ENCODE results near the gene ARHGEF19. TPM values are rescaled to one million over a fixed set of nuclear protein-coding genes. Genes with fewer than 3 reads are reported as not detected.

The ARHGEF19 gene
- total RNA-seq, 1 experiment from 2014 or later: 38.5 TPM

GRCh38 chr1:16248603-16249516 is 36.4 kb upstream of the ARHGEF19 start:
- H3K27me3 ChIP-seq (ENCODE audit: insufficient read depth, low read depth): no peaks in the 10 kb centered on the region
- BruUV-seq (replicated peaks): no TSS peak
- POLR2A ChIA-PET (ENCODE audit: unreplicated experiment): interaction anchor here (0.6 to 0.7 kb wide), 2 partner anchors 60 to 211 kb away, joined by 4 to 5 read pairs; no protein-coding TSS in a partner anchor

GRCh38 chr1:16248007-16248436 is 35.6 kb upstream of the ARHGEF19 start:
- DNase-seq: no peak
- H3F3A ChIP-seq (ENCODE audit: insufficient read depth, low read depth): peaks cover 8% of the 10 kb centered on the region; the same call in 1 of the 2 replicates
- ChIA-PET CTCF (interaction anchor here (0.8 kb wide), 1 partner anchor 13 kb away, joined by 5 read pairs; no protein-coding TSS in a partner anchor), POLR2A (ENCODE audit: unreplicated experiment) (interaction anchor here (0.5 kb wide), 1 partner anchor 18 kb away, joined by 6 read pairs; no protein-coding TSS in a partner anchor)
- H3K4me1 ChIP-seq (replicated peaks; ENCODE audit: insufficient read depth): peaks cover 18% of the 10 kb centered on the region
- no peak overlapping the region for H3K4me3 ChIP-seq
- no TSS peak for BruUV-seq (replicated peaks)
- no peaks in the 10 kb centered on the region for H3K79me2 ChIP-seq (ENCODE audit: low read depth)
- H3K27ac ChIP-seq: peak overlapping the region; percentile 50
- intact Hi-C loops (cut with micrococcal nuclease; ENCODE audit: unreplicated experiment): loop anchor here (5.0 kb wide), 1 partner anchor 114 kb away; no protein-coding TSS in a partner anchor
- H3K27me3 ChIP-seq (ENCODE audit: insufficient read depth, low read depth): no peaks in the 10 kb centered on the region
- H4K20me1 ChIP-seq (ENCODE audit: insufficient read depth): no peaks in the 10 kb centered on the region
- H3K36me3 ChIP-seq (ENCODE audit: low read depth): no peaks in the 10 kb centered on the region; the same call in 1 of the 2 replicates
- no peaks in the 10 kb centered on the region for H3K9me2 ChIP-seq (ENCODE audit: insufficient read depth)
- H3K4me2 ChIP-seq: no peak overlapping the region; the same call in 1 of the 2 replicates
- H3K9me3 ChIP-seq (ENCODE audit: insufficient read depth, low read depth): no peaks in the 10 kb centered on the region
- no peak overlapping the region for H2AFZ ChIP-seq
- no peak for TF ChIP-seq EZH2 (IDR thresholded peaks at IDR 0.05; ENCODE audit: low read depth)

More at GRCh38 chr1:16248603-16249516, 36.4 kb upstream of the ARHGEF19 start:
- Histone ChIP-seq H3K4me1 (replicated peaks; ENCODE audit: insufficient read depth) (peaks cover 18% of the 10 kb centered on the region), H2AFZ (no peak overlapping the region), H3K79me2 (ENCODE audit: low read depth) (no peaks in the 10 kb centered on the region), H4K20me1 (ENCODE audit: insufficient read depth) (no peaks in the 10 kb centered on the region), H3K9me3 (ENCODE audit: insufficient read depth, low read depth) (no peaks in the 10 kb centered on the region), H3K4me2 (no peak overlapping the region; the same call in 1 of the 2 replicates), H3F3A (ENCODE audit: insufficient read depth, low read depth) (peaks cover 8% of the 10 kb centered on the region; the same call in 1 of the 2 replicates), H3K27ac (peak overlapping the region; percentile 50), H3K9me2 (ENCODE audit: insufficient read depth) (no peaks in the 10 kb centered on the region), H3K4me3 (no peak overlapping the region), H3K36me3 (ENCODE audit: low read depth) (no peaks in the 10 kb centered on the region; the same call in 1 of the 2 replicates)
- intact Hi-C loops (cut with micrococcal nuclease; ENCODE audit: unreplicated experiment): loop anchor here (5.0 kb wide), 1 partner anchor 113 kb away; no protein-coding TSS in a partner anchor
- CTCF ChIA-PET: interaction anchor here (0.6 to 0.8 kb wide), 2 partner anchors 13 to 119 kb away, joined by 3 to 5 read pairs; no protein-coding TSS in a partner anchor
- no peak for TF ChIP-seq EZH2 (IDR thresholded peaks at IDR 0.05; ENCODE audit: low read depth)
- no peak for TF ChIP-seq CTCF (conservative IDR thresholded peaks at IDR 0.05)
- DNase-seq: peak in 1 of 2 experiments; percentile 37

DNA sequence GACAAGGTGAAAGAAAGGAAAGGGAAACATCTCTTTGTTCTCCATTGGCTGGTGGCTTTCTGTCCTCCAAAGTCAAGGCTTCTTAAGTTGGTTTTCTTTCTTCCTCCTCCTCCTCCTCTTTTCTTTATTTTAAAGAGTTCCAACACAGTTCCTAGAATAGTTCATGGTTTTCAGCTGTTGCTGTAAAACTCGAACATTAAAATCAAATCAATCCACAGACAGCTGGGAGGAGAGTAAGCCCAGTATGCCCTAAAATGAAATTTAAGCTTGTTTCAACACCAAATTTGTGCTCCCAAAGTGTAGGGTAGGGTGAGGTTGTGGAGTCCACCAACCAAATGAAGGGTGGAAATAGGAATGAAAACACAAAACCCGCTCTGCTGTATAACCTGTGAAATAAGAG is 35.0 kb upstream of the ARHGEF19 start:
- H3K36me3 ChIP-seq (ENCODE audit: low read depth): no peaks in the 10 kb centered on the region; the same call in 1 of the 2 replicates
- no peak for DNase-seq
- peaks cover 18% of the 10 kb centered on the region for H3K4me1 ChIP-seq (replicated peaks; ENCODE audit: insufficient read depth)
- no peak for TF ChIP-seq CTCF (conservative IDR thresholded peaks at IDR 0.05)
- TF ChIP-seq EZH2 (IDR thresholded peaks at IDR 0.05; ENCODE audit: low read depth): no peak
- H3K27me3 ChIP-seq (ENCODE audit: insufficient read depth, low read depth): no peaks in the 10 kb centered on the region
- H3K79me2 ChIP-seq (ENCODE audit: low read depth): no peaks in the 10 kb centered on the region
- no peak overlapping the region for H3K4me2 ChIP-seq
- H3K9me2 ChIP-seq (ENCODE audit: insufficient read depth): no peaks in the 10 kb centered on the region
- BruUV-seq (replicated peaks): no TSS peak
- intact Hi-C loops (cut with micrococcal nuclease; ENCODE audit: unreplicated experiment): loop anchor here (5.0 kb wide), 1 partner anchor 115 kb away; no protein-coding TSS in a partner anchor
- H3K4me3 ChIP-seq: no peak overlapping the region
- no peaks in the 10 kb centered on the region for H3K9me3 ChIP-seq (ENCODE audit: insufficient read depth, low read depth)
- no peak overlapping the region for H3K27ac ChIP-seq
- H3F3A ChIP-seq (ENCODE audit: insufficient read depth, low read depth): peaks cover 8% of the 10 kb centered on the region; the same call in 1 of the 2 replicates
- CTCF ChIA-PET: interaction anchor here (0.5 kb wide), 1 partner anchor 108 kb away, joined by 8 read pairs; no protein-coding TSS in a partner anchor
- H2AFZ ChIP-seq: no peak overlapping the region
- POLR2A ChIA-PET (ENCODE audit: unreplicated experiment): interaction anchor here (0.5 kb wide), 1 partner anchor 18 kb away, joined by 6 read pairs; no protein-coding TSS in a partner anchor
- H4K20me1 ChIP-seq (ENCODE audit: insufficient read depth): no peaks in the 10 kb centered on the region
